ENCODE measurements around the gene VEGFD. TPM values are rescaled to one million over a fixed set of nuclear protein-coding genes. Genes with fewer than 3 reads are reported as not detected.

Gene VEGFD
- total RNA-seq, 1 donor from 2014 or later = 0.76 TPM

DNA sequence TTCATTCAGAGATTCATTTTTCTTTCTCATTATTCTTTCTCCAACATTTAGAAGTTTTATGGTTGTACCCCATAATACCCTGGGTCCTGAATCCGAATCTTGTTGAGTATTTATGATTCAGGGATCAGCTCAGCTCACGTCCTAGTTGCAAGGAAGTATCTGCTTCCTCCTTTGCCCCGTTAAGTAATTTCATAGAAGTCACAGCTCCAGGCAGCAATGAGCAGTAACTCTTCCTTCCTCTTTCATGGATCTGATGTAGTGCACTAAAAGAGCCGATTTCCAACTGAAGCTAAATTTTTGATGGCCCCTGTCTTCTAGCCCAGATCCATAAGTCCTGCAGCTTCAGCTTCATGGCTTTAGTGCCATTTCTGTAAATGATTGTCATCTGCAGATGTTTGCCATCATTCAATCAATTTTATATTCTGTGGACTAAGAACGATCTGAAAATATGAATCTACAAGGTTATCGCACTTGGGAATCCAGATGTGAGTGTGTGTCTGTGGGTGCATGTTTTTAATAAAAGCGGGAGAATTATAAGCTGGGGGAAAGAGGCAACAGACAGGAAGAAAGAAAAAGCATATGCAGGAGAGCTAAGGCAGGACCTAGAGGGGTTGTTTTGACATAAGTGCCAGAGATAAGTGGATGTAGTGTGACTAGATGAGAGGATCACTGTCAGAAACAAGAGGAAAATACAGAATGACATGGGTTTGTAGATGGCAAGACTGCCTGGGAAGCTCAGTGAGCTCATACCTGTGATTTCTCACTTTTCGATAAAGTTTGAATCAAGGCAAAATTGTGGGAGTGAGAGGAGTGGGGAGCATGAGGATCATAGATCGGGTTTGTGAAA lies 17.5 kb downstream of the VEGFD start:
- DNase-seq (ENCODE audit: extremely low read depth, low read depth, low spot score) = no peak

DNA sequence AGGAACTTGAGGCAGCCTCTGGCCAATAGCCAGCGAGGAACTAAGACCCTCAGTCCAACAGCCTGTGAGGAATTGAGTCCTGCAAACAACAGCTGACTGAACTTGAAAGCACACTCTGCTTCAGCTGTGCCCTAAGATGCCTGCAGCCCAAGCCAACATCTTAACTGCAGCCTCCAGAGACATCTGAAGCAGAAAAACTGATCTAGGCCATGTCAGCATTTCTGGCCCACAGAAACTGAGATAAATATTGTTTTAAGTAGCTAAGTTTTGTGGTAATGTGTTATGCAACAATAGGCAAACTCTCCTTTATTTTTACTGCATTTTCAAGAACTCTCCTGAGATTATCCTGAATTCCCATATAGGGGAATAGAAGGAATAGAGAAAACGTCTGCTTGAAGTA lies 24.5 kb downstream of the VEGFD start:
- DNase-seq (ENCODE audit: extremely low read depth, low read depth, low spot score) = no peak

DNA sequence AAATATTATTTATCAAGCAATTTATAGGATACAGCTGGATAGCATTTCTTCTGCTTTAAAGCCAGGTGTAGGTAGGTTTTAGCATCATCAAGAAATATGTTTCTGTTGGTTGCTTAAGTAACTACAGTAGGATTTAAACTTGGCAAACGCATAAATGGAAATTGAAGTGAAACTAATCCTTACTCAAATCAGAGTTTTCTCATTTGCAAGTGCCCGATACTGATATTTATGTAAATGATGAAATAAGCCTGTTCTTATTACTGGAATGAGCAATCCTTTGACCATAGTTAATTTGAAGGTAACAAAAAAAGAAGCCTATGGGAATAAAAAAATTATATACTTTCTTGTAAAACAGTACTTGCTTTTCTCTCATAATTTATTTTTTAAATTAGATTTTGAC lies 25.7 kb downstream of the VEGFD start:
- no peak for DNase-seq (ENCODE audit: extremely low read depth, low read depth, low spot score)

- no peak for DNase-seq (ENCODE audit: extremely low read depth, low read depth, low spot score)
Measured at GRCh38 chrX:15356444-15356843, 27.8 kb downstream of the VEGFD start.

DNA sequence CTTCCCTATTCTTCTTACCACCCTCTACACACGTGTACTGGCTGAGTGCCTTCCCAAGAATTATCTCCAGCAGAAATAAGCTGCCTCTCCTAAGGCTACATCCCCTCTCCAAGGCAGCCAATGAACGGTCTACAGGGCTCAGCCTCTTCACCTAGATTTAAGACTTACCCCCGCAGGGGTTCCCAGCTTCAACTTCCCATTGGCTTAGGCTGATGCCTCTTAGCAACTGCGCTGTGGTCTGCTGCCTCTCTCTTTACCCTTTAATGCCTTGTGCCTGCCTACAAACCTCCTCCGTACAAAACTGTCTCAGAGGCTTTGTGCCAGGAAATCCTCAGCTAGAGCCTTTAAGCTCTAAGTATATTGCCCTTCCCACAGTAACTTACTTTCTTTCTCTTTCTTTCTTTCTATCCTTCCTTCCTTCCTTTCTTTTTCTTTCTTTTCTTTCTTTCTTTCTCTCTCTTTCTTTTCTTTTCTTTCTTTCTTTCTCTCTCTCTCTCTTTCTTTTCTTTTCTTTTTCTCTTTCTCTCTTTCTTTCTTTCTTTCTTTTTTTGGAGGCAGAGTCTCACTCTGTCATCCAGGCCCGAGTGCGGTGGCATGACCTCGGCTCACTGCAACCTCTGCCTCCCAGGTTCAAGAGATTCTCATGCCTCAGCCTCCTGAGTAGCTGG lies 33.8 kb downstream of the VEGFD start:
- no peak for DNase-seq (ENCODE audit: extremely low read depth, low read depth, low spot score)

GRCh38 chrX:15349046-15349445 lies 35.2 kb downstream of the VEGFD start:
- DNase-seq (ENCODE audit: extremely low read depth, low read depth, low spot score) = peak; percentile 56

GRCh38 chrX:15345976-15346375 lies 38.2 kb downstream of the VEGFD start:
- DNase-seq (ENCODE audit: extremely low read depth, low read depth, low spot score) = no peak

DNA sequence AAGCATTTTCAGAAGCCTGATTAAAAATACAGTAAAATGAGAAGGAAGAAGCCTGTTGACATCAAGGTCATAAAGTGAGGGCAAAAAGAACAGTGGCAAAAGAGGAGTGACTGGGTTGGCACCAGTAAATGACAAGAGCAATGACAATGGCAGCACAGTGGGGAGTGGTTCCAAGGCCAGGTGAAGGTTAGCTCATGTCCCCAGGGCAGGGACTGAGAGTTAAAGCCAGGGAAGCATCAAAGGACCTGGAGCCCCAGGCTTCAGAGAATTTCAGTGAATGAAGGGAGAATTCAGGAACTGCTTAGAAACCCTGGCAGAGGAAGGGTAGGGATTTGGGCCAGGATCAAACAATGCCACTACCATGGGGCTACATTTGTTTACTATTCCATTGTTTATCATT lies 40.1 kb downstream of the VEGFD start:
- no peak for DNase-seq (ENCODE audit: extremely low read depth, low read depth, low spot score)

- no peak for DNase-seq (ENCODE audit: extremely low read depth, low read depth, low spot score)
Measured at GRCh38 chrX:15343075-15343476, 41.1 kb downstream of the VEGFD start.

DNA sequence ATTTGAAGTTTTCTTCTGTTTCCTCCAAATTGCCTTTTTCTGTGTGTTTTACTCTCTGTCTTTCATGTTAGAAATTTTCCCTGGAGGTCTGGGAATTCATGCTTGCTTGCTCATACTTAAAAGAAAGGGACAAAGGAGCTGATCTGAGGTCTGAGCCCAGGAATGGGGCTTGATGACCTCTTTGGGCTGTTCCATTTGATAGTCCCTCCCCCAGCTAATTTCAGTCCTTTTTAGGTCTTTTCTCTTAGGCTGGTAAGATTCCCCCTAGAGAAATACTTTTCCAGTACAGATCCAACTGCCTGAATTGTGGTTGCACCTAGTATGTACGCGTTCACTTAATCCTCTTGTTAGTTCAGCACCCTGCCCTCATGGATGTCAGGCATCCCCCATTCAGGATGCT lies 43.3 kb downstream of the VEGFD start:
- no peak for DNase-seq (ENCODE audit: extremely low read depth, low read depth, low spot score)

- DNase-seq (ENCODE audit: extremely low read depth, low read depth, low spot score) = no peak
Measured at GRCh38 chrX:15336023-15336413, 48.2 kb downstream of the VEGFD start.

DNA sequence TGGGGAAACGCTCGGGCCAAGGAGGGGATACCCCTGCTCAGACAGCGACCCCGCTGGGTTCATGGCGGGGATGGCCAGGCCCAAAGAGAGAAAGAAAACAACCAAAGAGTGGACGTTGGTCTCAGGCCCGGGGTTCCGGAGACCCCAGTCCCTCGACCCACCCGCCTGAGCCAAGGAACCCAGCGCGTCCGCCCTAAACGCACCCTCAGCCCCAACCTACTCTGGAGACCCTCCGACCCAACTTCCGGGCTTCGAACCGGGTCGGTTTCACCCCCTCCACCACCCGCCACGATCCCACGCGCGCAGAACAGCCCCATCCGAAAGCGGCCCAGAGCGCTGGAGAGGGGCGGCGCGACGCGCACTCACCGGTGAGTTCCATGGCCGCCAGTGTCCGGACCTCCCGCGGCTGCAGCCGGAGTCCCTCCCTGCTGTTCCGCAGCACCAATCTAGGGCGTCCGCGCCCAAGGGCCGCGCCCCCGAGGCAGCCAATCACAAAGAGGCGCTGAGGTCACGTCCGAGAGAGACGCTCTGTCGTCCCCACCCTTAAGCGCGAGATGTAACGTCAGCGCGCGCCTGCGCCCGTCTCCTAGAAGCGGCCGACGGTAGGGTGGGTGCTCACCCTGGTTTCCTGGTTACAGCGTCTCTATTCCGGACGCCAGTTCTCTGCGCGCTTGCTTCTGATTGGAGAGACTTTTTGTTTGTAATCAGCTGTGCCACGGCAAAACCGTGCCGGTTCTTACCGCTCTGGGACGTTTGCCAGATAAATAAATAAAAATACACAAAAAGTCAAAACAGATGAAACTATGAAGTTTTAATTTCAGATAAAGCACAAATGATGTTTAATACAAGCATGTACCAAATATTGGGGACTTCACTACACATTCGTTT lies 48.8 kb downstream of the VEGFD start, which contains the start of gene PIGA:
PIGA (minus strand) TSS at position 389 of the 888 bp plus-strand sequence. CDS start 3,593 bp downstream, outside the sequence.
- DNase-seq (ENCODE audit: extremely low read depth, low read depth, low spot score) = peak; percentile 55

DNA sequence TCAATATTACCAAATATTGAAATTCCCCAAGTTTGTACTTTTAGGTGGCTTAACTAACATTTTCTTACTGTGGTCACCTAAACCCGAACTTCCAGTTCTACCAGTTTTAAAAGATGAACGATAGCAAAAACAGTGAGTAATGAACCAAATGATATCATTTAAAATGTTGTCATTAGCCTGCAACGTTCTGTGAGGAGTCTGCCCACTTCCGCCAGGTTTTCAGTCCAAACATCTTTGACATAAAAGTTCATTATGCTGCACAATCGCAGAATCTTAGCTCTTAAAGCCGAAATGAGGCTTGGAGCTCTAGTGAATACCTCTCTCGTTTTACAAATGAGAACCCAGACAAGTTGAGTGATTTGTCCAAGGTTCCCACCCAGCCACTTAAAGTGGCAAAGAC lies 49.7 kb downstream of the VEGFD start:
- DNase-seq (ENCODE audit: extremely low read depth, low read depth, low spot score) = no peak

GRCh38 chrX:15328821-15329220 lies 55.4 kb downstream of the VEGFD start:
- DNase-seq (ENCODE audit: extremely low read depth, low read depth, low spot score) = no peak

- DNase-seq (ENCODE audit: extremely low read depth, low read depth, low spot score) = no peak
Measured at GRCh38 chrX:15328131-15328530, 56.1 kb downstream of the VEGFD start.

DNA sequence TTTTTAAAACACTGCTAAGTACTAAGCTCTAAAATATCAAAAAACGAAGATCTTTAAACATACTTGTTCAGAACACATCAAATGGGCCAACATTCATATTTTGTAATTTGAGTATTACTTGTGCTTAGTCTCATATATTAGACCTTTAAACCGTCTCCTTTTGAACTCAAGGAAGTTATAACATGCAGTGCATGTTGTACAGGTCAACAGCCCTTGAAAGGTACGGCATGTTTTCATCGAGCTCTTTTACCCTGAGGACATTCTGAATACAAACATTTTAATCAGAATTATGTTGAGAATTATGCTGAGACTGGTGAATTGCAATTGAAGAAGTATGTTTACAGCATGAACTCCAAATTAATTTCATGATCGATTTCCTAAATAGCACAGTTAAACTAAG lies 61.7 kb downstream of the VEGFD start:
- DNase-seq (ENCODE audit: extremely low read depth, low read depth, low spot score) = no peak

DNA sequence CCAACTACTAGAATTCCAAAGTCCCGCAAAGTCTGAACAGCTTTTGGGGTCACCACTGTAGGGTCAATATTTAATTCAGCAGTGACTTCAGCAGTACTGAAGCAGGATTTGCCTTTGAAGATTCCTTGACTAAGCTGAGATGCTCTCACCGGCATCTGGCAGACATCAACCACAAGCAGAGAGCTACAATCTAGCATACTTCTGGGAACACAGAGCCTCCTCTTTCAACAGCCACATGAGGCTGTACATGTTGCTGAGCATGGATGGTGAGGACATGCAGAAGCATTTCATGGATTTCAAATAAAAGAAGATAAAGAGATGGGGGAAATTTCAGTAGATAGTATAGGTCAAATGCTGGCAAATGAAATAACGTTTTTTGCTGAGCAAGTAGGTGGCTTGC lies 62.1 kb downstream of the VEGFD start:
- no peak for DNase-seq (ENCODE audit: extremely low read depth, low read depth, low spot score)

- no peak for DNase-seq (ENCODE audit: extremely low read depth, low read depth, low spot score)
Measured at GRCh38 chrX:15321447-15321846, 62.8 kb downstream of the VEGFD start.

DNA sequence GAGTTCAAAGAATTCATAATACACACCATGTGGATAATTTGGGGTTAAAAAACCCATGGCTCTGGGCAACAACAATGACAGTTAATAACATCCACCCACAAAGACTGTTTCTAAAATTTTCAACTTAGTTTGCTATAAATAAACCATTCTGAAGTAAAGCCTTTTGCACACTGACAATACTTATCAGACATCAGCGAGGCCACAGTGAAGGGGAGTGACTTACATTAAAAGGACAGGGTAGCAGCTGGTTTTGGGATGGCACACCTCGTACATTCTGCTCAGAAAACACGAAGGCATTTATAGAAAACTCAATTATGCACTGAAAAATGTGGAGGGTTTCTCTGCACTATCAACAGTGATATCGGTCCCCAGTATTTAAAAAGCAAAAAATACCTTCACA lies 63.9 kb downstream of the VEGFD start:
- DNase-seq (ENCODE audit: extremely low read depth, low read depth, low spot score) = no peak

DNA sequence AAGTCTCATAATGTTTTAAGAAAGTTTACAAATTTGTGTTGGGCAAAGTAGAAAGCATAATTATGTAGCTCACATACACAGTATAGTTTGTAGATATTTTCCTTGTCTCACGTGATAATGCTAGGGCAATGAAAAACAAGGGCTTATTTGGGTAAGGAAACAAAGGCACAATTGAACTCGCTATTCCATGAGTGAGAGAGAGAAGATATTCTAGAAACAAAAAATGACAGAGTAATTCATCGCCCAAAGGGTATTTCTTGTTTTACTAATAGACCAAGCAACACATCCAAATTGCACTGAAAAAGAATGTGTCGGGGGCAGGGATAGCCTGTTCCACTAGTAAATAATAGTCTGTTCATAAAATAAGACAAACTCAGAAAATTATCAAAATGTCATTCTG lies 65.1 kb downstream of the VEGFD start:
- DNase-seq (ENCODE audit: extremely low read depth, low read depth, low spot score) = no peak

DNA sequence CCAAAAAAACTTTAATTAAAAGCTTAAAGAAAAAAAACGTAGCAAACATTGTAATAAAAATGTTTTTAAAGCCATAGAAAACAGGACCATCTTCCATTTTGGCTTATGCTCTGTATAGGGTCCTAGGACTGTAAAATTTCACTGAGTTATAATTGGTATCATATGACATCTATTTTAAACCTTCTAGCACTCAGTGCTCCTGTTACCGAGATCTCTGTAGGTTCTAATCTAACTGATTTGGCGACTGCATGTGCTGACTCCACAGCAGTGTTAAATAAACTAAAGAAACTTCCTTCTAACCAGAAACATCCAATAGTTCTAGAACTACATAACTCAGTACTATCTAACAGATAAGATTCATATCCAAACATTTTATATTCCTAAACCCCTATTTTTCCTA lies 68.7 kb downstream of the VEGFD start, which contains the start of gene ASB11:
ASB11 (minus strand) TSS at position 132 of the 400 bp plus-strand sequence; CDS start at position 97, 35 bp downstream.
- DNase-seq (ENCODE audit: extremely low read depth, low read depth, low spot score) = no peak
